Ovary (tissue), 3 donors: ENCODE results near the gene VSIG10L2.

Experiments used
- EP300 ChIP-seq: sonication (generic); formaldehyde crosslinking; IDR thresholded peaks from one replicate; pipeline ENCODE4 v1.6.1; 2017; ENCODE audit warnings: antibody characterized with exemption
- POLR2A ChIP-seq: fragments of 450-650 bp; IDR thresholded peaks from one replicate; pipeline ENCODE4 v1.6.1; 2017; ENCODE audit warnings: antibody characterized with exemption, mild to moderate bottlenecking, moderate library complexity
- TF ChIP-seq, protein P1 (sequence below), 3 donors: fragments of 450-650 bp in 2 of 3; fragments of 200-600 bp in 1 of 3; IDR thresholded peaks; one replicate each; pipeline versions ENCODE4 v1.5.1 to v1.8.0; 2016 to 2022; ENCODE audit warnings: antibody characterized with exemption in 3 of 3, mild to moderate bottlenecking in 1 of 3
- donor health status: DM: no; HTN: no; CAD: no.

DNA sequence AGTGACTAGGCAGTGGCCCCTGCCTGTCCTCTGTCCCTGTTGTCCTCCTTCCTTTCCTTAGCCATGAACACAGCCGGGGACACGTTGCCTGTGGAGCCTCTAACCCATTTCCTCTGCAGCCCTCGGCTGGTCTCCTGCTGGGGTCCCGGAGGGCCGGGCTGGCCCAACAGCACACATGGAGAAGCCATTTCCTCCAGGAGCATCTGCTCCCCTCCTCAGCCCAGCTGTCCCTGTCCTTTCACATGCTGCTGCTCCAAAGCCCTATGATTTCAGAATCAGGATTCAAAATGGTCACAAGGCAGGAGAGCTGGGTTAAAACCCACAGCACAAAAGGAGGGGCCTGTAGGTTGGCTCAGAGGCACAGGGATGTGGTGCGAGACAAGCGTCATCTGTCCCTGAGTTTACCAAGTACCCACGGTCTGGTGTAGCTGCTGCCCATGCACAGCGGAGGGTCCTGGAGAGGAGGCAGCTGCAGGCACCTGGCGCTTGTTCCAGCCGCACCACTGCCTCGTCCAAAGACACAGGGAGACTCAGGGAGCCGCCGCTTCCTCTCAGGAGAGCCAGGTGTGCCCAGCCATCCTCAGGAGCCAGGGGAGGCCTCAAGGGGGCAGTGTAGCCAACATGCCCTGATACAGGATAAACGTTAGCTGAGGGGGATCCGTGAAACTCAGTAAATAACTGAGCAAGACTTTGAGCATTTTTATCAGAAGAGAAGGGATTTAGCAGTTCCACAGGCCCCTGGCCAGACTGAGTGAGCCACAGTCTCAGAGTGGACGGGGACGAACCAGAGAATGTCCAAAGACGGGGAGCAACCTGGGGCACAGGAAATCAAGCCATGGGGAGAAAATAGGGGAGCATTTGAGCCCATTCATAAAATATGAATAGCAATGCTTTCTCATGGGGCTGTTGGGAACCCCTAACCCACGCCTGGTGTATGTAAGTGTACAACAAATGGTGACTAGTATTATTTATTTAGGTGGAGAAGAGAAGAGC, 3.9 kb upstream of the VSIG10L2 start:
- TF ChIP-seq POLR2A = no peak
- TF ChIP-seq, protein P1, sequence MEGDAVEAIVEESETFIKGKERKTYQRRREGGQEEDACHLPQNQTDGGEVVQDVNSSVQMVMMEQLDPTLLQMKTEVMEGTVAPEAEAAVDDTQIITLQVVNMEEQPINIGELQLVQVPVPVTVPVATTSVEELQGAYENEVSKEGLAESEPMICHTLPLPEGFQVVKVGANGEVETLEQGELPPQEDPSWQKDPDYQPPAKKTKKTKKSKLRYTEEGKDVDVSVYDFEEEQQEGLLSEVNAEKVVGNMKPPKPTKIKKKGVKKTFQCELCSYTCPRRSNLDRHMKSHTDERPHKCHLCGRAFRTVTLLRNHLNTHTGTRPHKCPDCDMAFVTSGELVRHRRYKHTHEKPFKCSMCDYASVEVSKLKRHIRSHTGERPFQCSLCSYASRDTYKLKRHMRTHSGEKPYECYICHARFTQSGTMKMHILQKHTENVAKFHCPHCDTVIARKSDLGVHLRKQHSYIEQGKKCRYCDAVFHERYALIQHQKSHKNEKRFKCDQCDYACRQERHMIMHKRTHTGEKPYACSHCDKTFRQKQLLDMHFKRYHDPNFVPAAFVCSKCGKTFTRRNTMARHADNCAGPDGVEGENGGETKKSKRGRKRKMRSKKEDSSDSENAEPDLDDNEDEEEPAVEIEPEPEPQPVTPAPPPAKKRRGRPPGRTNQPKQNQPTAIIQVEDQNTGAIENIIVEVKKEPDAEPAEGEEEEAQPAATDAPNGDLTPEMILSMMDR (IDR thresholded peaks at IDR 0.05) = peak in 2 of 3 donors; percentile 32 to 39
- TF ChIP-seq EP300 = no peak
